ENCODE results near the gene KDM1B.

DNA sequence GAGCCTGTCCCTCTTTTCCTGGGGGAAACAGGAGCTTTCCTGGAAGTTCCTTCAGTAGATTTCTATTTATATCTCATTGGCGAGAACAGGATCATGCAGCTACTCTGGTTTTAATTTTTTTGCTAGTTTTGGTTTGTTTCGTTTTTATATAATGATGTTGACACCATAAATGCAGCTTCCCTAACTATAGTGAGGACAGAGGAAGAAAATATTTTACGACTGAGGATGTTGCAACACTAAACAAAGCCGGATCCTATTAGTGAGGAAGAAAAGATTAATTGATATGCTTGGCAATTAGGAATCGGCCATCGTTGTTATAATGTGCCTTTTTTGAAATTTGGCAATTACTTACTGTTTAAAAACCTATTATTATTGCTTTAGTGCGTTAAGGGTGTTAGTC, 16.6 kb downstream of the KDM1B start:
- TF ChIP-seq, protein P1, sequence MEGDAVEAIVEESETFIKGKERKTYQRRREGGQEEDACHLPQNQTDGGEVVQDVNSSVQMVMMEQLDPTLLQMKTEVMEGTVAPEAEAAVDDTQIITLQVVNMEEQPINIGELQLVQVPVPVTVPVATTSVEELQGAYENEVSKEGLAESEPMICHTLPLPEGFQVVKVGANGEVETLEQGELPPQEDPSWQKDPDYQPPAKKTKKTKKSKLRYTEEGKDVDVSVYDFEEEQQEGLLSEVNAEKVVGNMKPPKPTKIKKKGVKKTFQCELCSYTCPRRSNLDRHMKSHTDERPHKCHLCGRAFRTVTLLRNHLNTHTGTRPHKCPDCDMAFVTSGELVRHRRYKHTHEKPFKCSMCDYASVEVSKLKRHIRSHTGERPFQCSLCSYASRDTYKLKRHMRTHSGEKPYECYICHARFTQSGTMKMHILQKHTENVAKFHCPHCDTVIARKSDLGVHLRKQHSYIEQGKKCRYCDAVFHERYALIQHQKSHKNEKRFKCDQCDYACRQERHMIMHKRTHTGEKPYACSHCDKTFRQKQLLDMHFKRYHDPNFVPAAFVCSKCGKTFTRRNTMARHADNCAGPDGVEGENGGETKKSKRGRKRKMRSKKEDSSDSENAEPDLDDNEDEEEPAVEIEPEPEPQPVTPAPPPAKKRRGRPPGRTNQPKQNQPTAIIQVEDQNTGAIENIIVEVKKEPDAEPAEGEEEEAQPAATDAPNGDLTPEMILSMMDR (IDR thresholded peaks at IDR 0.05; ENCODE audit: low read length) = no peak
- no peak for TF ChIP-seq EZH2 (IDR thresholded peaks at IDR 0.05; ENCODE audit: borderline replicate concordance, low read length)
